D721Med (cell line): ENCODE data around the gene NANOS3.

Source experiments
- DNase-seq: peaks from one replicate; pipeline ENCODE4 v3.0.0; 2011; ENCODE audit warnings: low spot score; ENCODE audit not compliant: insufficient read length
- FAIRE-seq: peaks from 2 replicates; lab custom pipeline; 2011; peaks lifted over from hg19 to GRCh38; lab: Jason Lieb, UNC
- CTCF ChIP-seq: IDR thresholded peaks from 2 replicates; pipeline ENCODE4 v1.5.1; 2012; ENCODE audit warnings: mild to moderate bottlenecking, control low read depth; ENCODE audit not compliant: insufficient read depth; ENCODE audit errors: missing control alignments

NANOS3 gene

GRCh38 chr19:13834244-13835069 is 42.5 kb upstream of the NANOS3 start:
- TF ChIP-seq CTCF, result no peak
- FAIRE-seq (no peak), DNase-seq (no peak)

- FAIRE-seq (no peak), DNase-seq (no peak)
- TF ChIP-seq CTCF, result no peak
These were observed 40.9 kb upstream of the NANOS3 start for GRCh38 chr19:13835791-13836723.

- FAIRE-seq, result no peak
- TF ChIP-seq CTCF, result no peak
- no peak for DNase-seq
These were observed 38.4 kb upstream of the NANOS3 start for GRCh38 chr19:13838435-13839129.

- no peak for DNase-seq
- TF ChIP-seq CTCF, result no peak
- no peak for FAIRE-seq
These were observed 37.6 kb upstream of the NANOS3 start for GRCh38 chr19:13839130-13839937.

GRCh38 chr19:13839938-13840304 is 37.0 kb upstream of the NANOS3 start:
- TF ChIP-seq CTCF, result no peak
- DNase-seq (no peak), FAIRE-seq (no peak)

- no peak for FAIRE-seq
- DNase-seq, result no peak
- TF ChIP-seq CTCF, result no peak
These were observed 36.4 kb upstream of the NANOS3 start for GRCh38 chr19:13840305-13841085.
